GM12878 (cell line): Measurements from ENCODE around the gene MEF2C.

Experiments
- CBX3 ChIP-seq: fragments of 200-600 bp; sonication (generic); IDR thresholded peaks from 2 replicates; pipeline ENCODE4 v1.6.1; 2016; ENCODE audit warnings: low read depth, borderline replicate concordance
- FOXK2 ChIP-seq: fragments of 450-650 bp; IDR thresholded peaks from 2 replicates; pipeline ENCODE4 v1.6.1; 2017; ENCODE audit warnings: mild to moderate bottlenecking, moderate library complexity
- FOXM1 ChIP-seq: IDR thresholded peaks from 2 replicates; pipeline ENCODE4 v1.6.1; 2012; ENCODE audit warnings: low read depth, mild to moderate bottlenecking, inconsistent platforms, low read length, moderate library complexity
- SP1 ChIP-seq: IDR thresholded peaks from one replicate; pipeline ENCODE4 v1.6.1; 2011; ENCODE audit warnings: low read depth, low read length
- TARDBP ChIP-seq: IDR thresholded peaks from 2 replicates; pipeline ENCODE4 v1.6.1; 2016; ENCODE audit warnings: borderline replicate concordance
- ZNF207 ChIP-seq: fragments of 450-650 bp; IDR thresholded peaks from 2 replicates; pipeline ENCODE4 v1.6.1; 2014; ENCODE audit warnings: antibody characterized with exemption, mild to moderate bottlenecking, borderline replicate concordance
- ZNF217 ChIP-seq: fragments of 450-650 bp; IDR thresholded peaks from 2 replicates; pipeline ENCODE4 v1.6.1; 2017; ENCODE audit warnings: antibody characterized with exemption, mild to moderate bottlenecking

DNA sequence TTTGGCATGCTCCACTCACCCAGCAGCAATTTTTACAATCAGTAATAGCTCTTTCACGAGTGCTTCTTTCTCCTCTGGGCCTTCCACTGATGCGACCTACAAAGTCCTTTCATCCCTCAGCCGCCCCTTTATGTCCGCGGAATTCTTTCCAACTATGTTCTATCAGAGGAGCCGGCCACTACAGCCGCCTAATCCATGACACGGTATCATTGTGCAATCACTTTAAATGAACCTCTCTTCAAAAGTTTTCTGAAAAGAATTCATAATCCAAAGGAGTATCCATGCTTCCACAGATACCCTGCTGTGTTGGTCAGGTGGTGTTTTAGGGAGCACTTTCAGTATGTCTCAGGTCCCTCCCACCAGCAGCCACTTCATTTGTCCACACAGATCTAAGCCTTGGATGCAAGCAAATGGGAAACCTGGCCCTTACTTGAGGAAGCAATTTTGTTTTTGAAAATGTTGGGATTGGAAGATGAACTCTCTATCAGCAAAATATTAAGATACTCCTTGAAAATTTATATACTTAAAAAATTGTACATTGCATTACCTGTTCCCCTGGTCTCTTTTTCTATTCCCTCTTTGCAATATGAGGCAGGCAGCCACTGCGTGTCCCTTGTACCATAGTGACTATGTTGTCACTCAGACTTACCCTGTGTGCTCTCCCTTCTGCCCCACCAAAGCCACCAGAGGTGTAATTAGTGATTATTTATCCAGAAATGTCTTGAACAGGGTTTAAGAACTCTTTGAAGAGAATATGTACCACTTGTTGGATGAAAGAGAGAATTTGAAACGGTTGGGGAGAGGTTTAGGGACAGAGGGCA, 12.9 kb upstream of the MEF2C start:
- TF ChIP-seq ZNF217 (no peak), CBX3 (no peak), FOXM1 (no peak), ZNF207 (no peak), SP1 (no peak), FOXK2 (no peak), TARDBP (no peak)
